Stimulated activated CD4-positive, alpha-beta T cell treated with anti-CD3 and anti-CD28 coated beads, Interleukin-12 subunit alpha, Interleukin-12 subunit beta, amount 100 ng/mL, for 24 hours (primary cell): ENCODE data around the gene PCGF6.
"Not testable (repeated sequence)": the region's sequence is repeated elsewhere in the genome, so short reads cannot be mapped to it uniquely, and the experiment has no call there.

Source experiments
- DNase-seq, 2 experiments: peaks; one replicate each; pipeline ENCODE4 v3.0.0-alpha.2; 2020; ENCODE audit warnings: low read depth in 2 of 2

The PCGF6 gene

GRCh38 chr10:103350517-103351260, at the start of gene PCGF6:
TSS of gene PCGF6 (minus strand) at chr10:103351140. CDS start at chr10:103351066, 74 bp downstream.
- DNase-seq: peak; percentile 53 to 71

GRCh38 chr10:103397191-103397825, 46.4 kb upstream of the PCGF6 start:
- no peak for DNase-seq

- no peak for DNase-seq
Observed at GRCh38 chr10:103396789-103397087, 45.8 kb upstream of the PCGF6 start.

GRCh38 chr10:103396067-103396788, 45.3 kb upstream of the PCGF6 start, which contains the start of the genes ATP5MK and PDCD11:
TSS of gene ATP5MK (minus strand) at chr10:103396475. CDS start at chr10:103392457, 4,018 bp downstream.
TSS of gene PDCD11 (plus strand) at chr10:103396626. CDS start at chr10:103398427, 1,801 bp downstream.
- peak; percentile 93 to 96 for DNase-seq

- no peak for DNase-seq
Observed at GRCh38 chr10:103395754-103396066, 44.8 kb upstream of the PCGF6 start.

GRCh38 chr10:103394180-103394579, 43.2 kb upstream of the PCGF6 start:
- DNase-seq: no peak

GRCh38 chr10:103382769-103383168, 31.8 kb upstream of the PCGF6 start:
- DNase-seq: no peak

- no peak for DNase-seq
Observed at GRCh38 chr10:103374263-103374662, 23.3 kb upstream of the PCGF6 start.

GRCh38 chr10:103373544-103373943, 22.6 kb upstream of the PCGF6 start:
- no peak for DNase-seq

- DNase-seq: peak; percentile 79 to 88
Observed at GRCh38 chr10:103367782-103368518, 17.0 kb upstream of the PCGF6 start, which contains the start of gene TAF5. TSS of gene TAF5 (plus strand) at chr10:103367976. CDS start at chr10:103367990, 14 bp downstream.

GRCh38 chr10:103367379-103367781, 16.4 kb upstream of the PCGF6 start:
- DNase-seq: no peak

GRCh38 chr10:103360791-103361190, 9.9 kb upstream of the PCGF6 start:
- DNase-seq: not testable (repeated sequence)

- DNase-seq: not testable (repeated sequence)
Observed at GRCh38 chr10:103359493-103359892, 8.6 kb upstream of the PCGF6 start.

- no peak for DNase-seq
Observed at GRCh38 chr10:103355906-103356599, 5.1 kb upstream of the PCGF6 start.

- not testable (repeated sequence) for DNase-seq
Observed at GRCh38 chr10:103354567-103354966, 3.6 kb upstream of the PCGF6 start.

- no peak for DNase-seq
Observed at GRCh38 chr10:103353281-103353680, 2.3 kb upstream of the PCGF6 start.

GRCh38 chr10:103350175-103350516, 794 bp downstream of the PCGF6 start:
- DNase-seq: no peak

- DNase-seq: no peak
Observed at GRCh38 chr10:103336370-103336769, 14.6 kb downstream of the PCGF6 start.

GRCh38 chr10:103334567-103334966, 16.4 kb downstream of the PCGF6 start:
- DNase-seq: no peak

GRCh38 chr10:103333934-103334520, 16.9 kb downstream of the PCGF6 start:
- no peak for DNase-seq

GRCh38 chr10:103327906-103328305, 23.0 kb downstream of the PCGF6 start:
- no peak for DNase-seq
